Measurements from ENCODE around the gene PRR15L. TPM values are rescaled to one million over a fixed set of nuclear protein-coding genes. Genes with fewer than 3 reads are reported as not detected.

PRR15L gene
- total RNA-seq, 1 donor from 2014 or later: 47.4 TPM

GRCh38 chr17:47945080-47945479 lies 12.6 kb downstream of the PRR15L start:
- peaks cover 35% of the 10 kb centered on the region for H3K4me1 ChIP-seq
- intact Hi-C loops (cut with DNase I): no loop called here
- peak overlapping the region; percentile 3 for H3K27ac ChIP-seq
- no peaks in the 10 kb centered on the region for H3K9me3 ChIP-seq
- no peak for TF ChIP-seq CTCF (IDR thresholded peaks at IDR 0.05)
- ATAC-seq: no peak
- H3K27me3 ChIP-seq: no peaks in the 10 kb centered on the region
- no peak for DNase-seq
- H3K36me3 ChIP-seq: no peaks in the 10 kb centered on the region
- no peak overlapping the region for H3K4me3 ChIP-seq

GRCh38 chr17:47942568-47942967 lies 15.1 kb downstream of the PRR15L start:
- TF ChIP-seq CTCF (IDR thresholded peaks at IDR 0.05): no peak
- intact Hi-C loops (cut with DNase I): no loop called here
- Histone ChIP-seq H3K4me3 (peak overlapping the region; percentile 96), H3K27me3 (no peaks in the 10 kb centered on the region), H3K9me3 (no peaks in the 10 kb centered on the region), H3K36me3 (no peaks in the 10 kb centered on the region), H3K4me1 (peaks cover 21% of the 10 kb centered on the region), H3K27ac (no peak overlapping the region)
- ATAC-seq: no peak
- no peak for DNase-seq

GRCh38 chr17:47942096-47942510 lies 15.6 kb downstream of the PRR15L start:
- Histone ChIP-seq H3K27ac (peak overlapping the region; percentile 87), H3K36me3 (no peaks in the 10 kb centered on the region), H3K4me3 (peak overlapping the region; percentile 96), H3K4me1 (peaks cover 21% of the 10 kb centered on the region), H3K9me3 (no peaks in the 10 kb centered on the region), H3K27me3 (no peaks in the 10 kb centered on the region)
- no peak for TF ChIP-seq CTCF (IDR thresholded peaks at IDR 0.05)
- DNase-seq: no peak
- intact Hi-C loops (cut with DNase I): no loop called here
- ATAC-seq: no peak

GRCh38 chr17:47941246-47942095 lies 16.2 kb downstream of the PRR15L start, which contains the start of gene PNPO:
Gene PNPO (plus strand): TSS chr17:47941571. CDS start chr17:47941676, 105 bp downstream.
- DNase-seq: peak; percentile 95
- Histone ChIP-seq H3K9me3 (no peaks in the 10 kb centered on the region), H3K4me1 (peaks cover 21% of the 10 kb centered on the region), H3K4me3 (peak within 1 kb of the TSS; percentile 96), H3K27me3 (no peaks in the 10 kb centered on the region), H3K36me3 (no peaks in the 10 kb centered on the region), H3K27ac (peak within 1 kb of the TSS; percentile 87)
- no peak for TF ChIP-seq CTCF (IDR thresholded peaks at IDR 0.05)
- ATAC-seq: peak; percentile 99
- intact Hi-C loops (cut with DNase I): no loop called here

- intact Hi-C loops (cut with DNase I): no loop called here
- no peak overlapping the region for H3K4me3 ChIP-seq
- no peaks in the 10 kb centered on the region for H3K9me3 ChIP-seq
- H3K36me3 ChIP-seq: no peaks in the 10 kb centered on the region
- no peak for DNase-seq
- no peak overlapping the region for H3K27ac ChIP-seq
- ATAC-seq: no peak
- no peak for TF ChIP-seq CTCF (IDR thresholded peaks at IDR 0.05)
- H3K4me1 ChIP-seq: peaks cover 16% of the 10 kb centered on the region
- H3K27me3 ChIP-seq: no peaks in the 10 kb centered on the region
Observed at GRCh38 chr17:47937941-47938340, 19.7 kb downstream of the PRR15L start.
